GM10266 (cell line): ENCODE results near the gene TLL2.

Experiments used
- DNase-seq: peaks from one replicate; pipeline ENCODE4 v3.0.0; 2012; ENCODE audit errors: extremely low spot score
- TF ChIP-seq, protein P1 (sequence below): IDR thresholded peaks from 2 replicates; pipeline ENCODE4 v1.5.1; 2012; ENCODE audit warnings: mild to moderate bottlenecking, low read depth; ENCODE audit not compliant: control insufficient read depth, insufficient read depth; ENCODE audit errors: missing control alignments

Gene TLL2

DNA sequence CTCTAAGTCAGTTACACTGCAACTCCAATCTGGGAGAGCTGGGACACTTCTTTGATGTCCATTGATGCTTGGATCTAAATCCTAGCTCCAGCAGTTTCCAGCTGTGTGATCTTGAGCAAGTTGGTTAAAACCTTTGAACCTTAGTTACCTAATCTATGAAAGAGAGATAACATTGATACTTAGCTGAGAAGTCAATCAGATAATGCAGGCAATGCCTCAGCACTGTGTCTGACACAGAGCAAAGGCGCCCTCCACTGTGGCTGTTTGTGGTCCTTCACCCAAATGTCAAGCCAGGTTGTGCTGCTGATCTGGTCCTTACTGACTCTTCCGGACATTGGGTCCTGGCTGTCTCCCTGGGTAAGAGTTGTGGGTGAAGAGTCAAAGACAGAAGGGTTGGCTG is 189.3 kb downstream of the TLL2 start:
- DNase-seq = no peak
- TF ChIP-seq, protein P1, sequence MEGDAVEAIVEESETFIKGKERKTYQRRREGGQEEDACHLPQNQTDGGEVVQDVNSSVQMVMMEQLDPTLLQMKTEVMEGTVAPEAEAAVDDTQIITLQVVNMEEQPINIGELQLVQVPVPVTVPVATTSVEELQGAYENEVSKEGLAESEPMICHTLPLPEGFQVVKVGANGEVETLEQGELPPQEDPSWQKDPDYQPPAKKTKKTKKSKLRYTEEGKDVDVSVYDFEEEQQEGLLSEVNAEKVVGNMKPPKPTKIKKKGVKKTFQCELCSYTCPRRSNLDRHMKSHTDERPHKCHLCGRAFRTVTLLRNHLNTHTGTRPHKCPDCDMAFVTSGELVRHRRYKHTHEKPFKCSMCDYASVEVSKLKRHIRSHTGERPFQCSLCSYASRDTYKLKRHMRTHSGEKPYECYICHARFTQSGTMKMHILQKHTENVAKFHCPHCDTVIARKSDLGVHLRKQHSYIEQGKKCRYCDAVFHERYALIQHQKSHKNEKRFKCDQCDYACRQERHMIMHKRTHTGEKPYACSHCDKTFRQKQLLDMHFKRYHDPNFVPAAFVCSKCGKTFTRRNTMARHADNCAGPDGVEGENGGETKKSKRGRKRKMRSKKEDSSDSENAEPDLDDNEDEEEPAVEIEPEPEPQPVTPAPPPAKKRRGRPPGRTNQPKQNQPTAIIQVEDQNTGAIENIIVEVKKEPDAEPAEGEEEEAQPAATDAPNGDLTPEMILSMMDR = no peak

- TF ChIP-seq, protein P1 = no peak
- no peak for DNase-seq
Observed at GRCh38 chr10:96322275-96322674, 191.5 kb downstream of the TLL2 start.

GRCh38 chr10:96321822-96322221 is 191.9 kb downstream of the TLL2 start:
- DNase-seq = no peak
- TF ChIP-seq, protein P1 = peak; percentile 5

- TF ChIP-seq, protein P1 = no peak
- DNase-seq = no peak
Observed at GRCh38 chr10:96319754-96320474, 193.8 kb downstream of the TLL2 start.

DNA sequence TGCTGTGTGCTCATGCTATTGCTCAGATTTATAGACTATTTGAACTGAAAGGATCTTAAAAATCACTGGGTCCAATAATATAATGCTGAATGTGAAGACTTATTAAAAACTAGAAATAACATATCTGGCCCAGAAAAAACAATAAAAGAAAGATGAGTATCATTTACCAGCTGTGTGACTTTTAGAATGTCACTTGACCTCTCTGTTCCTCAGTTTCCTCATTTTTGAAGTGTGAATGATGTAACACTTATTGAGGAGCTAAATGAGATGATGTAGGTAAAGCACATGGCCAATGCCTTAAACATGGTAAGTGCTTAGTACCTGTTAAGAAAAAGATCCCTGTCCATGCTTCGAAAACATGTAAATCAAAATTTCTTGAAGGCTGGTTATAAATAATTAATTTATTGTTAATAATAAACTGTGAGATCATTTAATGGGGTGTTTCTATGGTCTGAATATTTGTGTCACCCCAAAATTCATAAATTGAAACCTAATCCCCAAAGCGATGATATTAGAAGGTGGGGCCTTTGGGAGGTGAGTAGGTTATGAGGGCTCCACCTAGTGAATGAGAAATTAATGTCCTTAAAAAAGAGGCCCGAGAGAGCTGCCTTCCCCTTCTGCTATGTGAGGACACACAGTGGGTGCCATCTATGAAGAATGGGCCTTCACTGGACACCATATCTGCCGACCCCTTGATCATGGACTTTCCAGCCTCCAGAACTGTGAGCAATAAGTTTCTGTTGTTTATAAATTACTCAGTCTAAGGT is 196.5 kb downstream of the TLL2 start:
- no peak for DNase-seq
- TF ChIP-seq, protein P1 = no peak
